Smooth muscle cell (in vitro differentiated cells): ENCODE results near the gene NEK1. TPM values are rescaled to one million over a fixed set of nuclear protein-coding genes. Genes with fewer than 3 reads are reported as not detected.

Experiments
- DNase-seq: peaks from one replicate; lab custom pipeline; 2025; ENCODE audit not compliant: unreplicated experiment; lab: John Stamatoyannopoulos, UW
- H2AFZ ChIP-seq: fragments of 200-600 bp; sonication (generic); 2 replicates; pipeline ENCODE4 v1.6.0; 2016; ENCODE audit warnings: antibody characterized with exemption, low read depth, mild to moderate bottlenecking
- H3F3A ChIP-seq: fragments of 200-600 bp; sonication (generic); 2 replicates; pipeline ENCODE4 v1.6.0; 2017; ENCODE audit warnings: antibody characterized with exemption, low read depth
- H3K27ac ChIP-seq: fragments of 200-600 bp; sonication (generic); 2 replicates; pipeline ENCODE4 v1.5.1; 2016; ENCODE audit warnings: low read depth, mild to moderate bottlenecking
- H3K27me3 ChIP-seq: fragments of 200-600 bp; sonication (generic); 2 replicates; pipeline ENCODE4 v1.6.1; 2016; ENCODE audit warnings: low read depth, mild to moderate bottlenecking
- H3K36me3 ChIP-seq: fragments of 200-600 bp; sonication (generic); 2 replicates; pipeline ENCODE4 v1.5.1; 2016; ENCODE audit warnings: low read depth
- H3K4me1 ChIP-seq: fragments of 200-600 bp; sonication (generic); 2 replicates; pipeline ENCODE4 v1.5.1; 2016; ENCODE audit warnings: low read depth
- H3K4me2 ChIP-seq: fragments of 200-600 bp; sonication (generic); 2 replicates; pipeline ENCODE4 v1.6.0; 2016; ENCODE audit warnings: mild to moderate bottlenecking
- H3K4me3 ChIP-seq: fragments of 200-600 bp; sonication (generic); 2 replicates; pipeline ENCODE4 v1.5.1; 2016; ENCODE audit warnings: mild to moderate bottlenecking
- H3K79me2 ChIP-seq: fragments of 200-600 bp; sonication (generic); 2 replicates; pipeline ENCODE4 v1.6.0; 2016; ENCODE audit warnings: low read depth, mild to moderate bottlenecking
- H3K9ac ChIP-seq: fragments of 200-600 bp; sonication (generic); 2 replicates; pipeline ENCODE4 v1.6.0; 2016; ENCODE audit warnings: low read depth
- H3K9me3 ChIP-seq: fragments of 200-600 bp; sonication (generic); replicated peaks from 2 replicates; pipeline ENCODE4 v1.5.1; 2016; ENCODE audit warnings: low read depth
- H4K20me1 ChIP-seq: fragments of 200-600 bp; sonication (generic); 2 replicates; pipeline ENCODE4 v1.6.0; 2016; ENCODE audit warnings: low read depth
- WGBS: methylation state at CpG from one replicate; pipeline ENCODE4 v1.1.7; 2016; ENCODE audit warnings: low lambda C conversion rate; 5-methylcytosine and 5-hydroxymethylcytosine counted together
- polyA plus RNA-seq: library from polyadenylated mRNA; unstranded; fragments of >200 nt; fragmentation: Nextera tagmentation; extraction: Ambion mirVana; gene quantifications from 2 replicates; pipeline ENCODE4 v1.2.1, GENCODE V29; 2016
- total RNA-seq: library from RNA; depleted of rRNA; stranded (reverse); fragments of >200 nt; gene quantifications from 2 replicates; pipeline ENCODE4 v1.2.3, GENCODE V29; 2014
- TF ChIP-seq, protein P1 (sequence below): fragments of 200-600 bp; sonication (generic); IDR thresholded peaks from 2 replicates; pipeline ENCODE4 v1.5.1; 2017; ENCODE audit warnings: borderline replicate concordance, mild to moderate bottlenecking, antibody characterized with exemption; ENCODE audit not compliant: insufficient read depth, poor library complexity, severe bottlenecking

The NEK1 gene
- total and polyA plus RNA-seq, 2 experiments from 2014 or later, result 10.5 to 11.8 TPM

DNA sequence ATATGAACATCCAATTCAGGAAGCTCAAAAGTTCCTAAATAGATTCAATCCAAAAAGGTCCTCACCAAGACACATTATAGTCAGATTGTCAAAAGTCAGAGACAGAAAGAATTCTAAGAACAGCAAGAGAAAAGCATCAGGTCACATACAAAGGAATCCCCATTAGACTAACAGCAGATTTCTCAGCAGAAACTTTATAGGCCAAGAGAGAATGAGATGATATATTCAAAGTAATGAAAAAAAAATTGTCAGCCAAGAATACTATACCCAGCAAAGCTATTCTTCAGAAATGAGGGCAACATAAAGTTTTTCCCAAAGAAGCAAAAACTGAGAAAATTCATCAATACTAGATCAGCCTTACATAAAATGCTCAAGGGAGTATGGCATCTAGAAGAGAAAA, 235.0 kb downstream of the NEK1 start:
- Histone ChIP-seq H3K4me1 (no peaks in the 10 kb centered on the region), H4K20me1 (no peaks in the 10 kb centered on the region), H3K27ac (no peak overlapping the region), H3K4me2 (no peak overlapping the region), H3K36me3 (no peaks in the 10 kb centered on the region), H3K9ac (no peak overlapping the region), H3F3A (no peaks in the 10 kb centered on the region), H3K4me3 (no peak overlapping the region), H3K79me2 (no peaks in the 10 kb centered on the region), H3K27me3 (no peaks in the 10 kb centered on the region), H2AFZ (no peak overlapping the region), H3K9me3 (peaks cover 11% of the 10 kb centered on the region)
- DNase-seq, result no peak
- TF ChIP-seq, protein P1, sequence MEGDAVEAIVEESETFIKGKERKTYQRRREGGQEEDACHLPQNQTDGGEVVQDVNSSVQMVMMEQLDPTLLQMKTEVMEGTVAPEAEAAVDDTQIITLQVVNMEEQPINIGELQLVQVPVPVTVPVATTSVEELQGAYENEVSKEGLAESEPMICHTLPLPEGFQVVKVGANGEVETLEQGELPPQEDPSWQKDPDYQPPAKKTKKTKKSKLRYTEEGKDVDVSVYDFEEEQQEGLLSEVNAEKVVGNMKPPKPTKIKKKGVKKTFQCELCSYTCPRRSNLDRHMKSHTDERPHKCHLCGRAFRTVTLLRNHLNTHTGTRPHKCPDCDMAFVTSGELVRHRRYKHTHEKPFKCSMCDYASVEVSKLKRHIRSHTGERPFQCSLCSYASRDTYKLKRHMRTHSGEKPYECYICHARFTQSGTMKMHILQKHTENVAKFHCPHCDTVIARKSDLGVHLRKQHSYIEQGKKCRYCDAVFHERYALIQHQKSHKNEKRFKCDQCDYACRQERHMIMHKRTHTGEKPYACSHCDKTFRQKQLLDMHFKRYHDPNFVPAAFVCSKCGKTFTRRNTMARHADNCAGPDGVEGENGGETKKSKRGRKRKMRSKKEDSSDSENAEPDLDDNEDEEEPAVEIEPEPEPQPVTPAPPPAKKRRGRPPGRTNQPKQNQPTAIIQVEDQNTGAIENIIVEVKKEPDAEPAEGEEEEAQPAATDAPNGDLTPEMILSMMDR, result no peak

- 67% methylated on average over 1 of the region's 1 CpG for WGBS
- no peaks in the 10 kb centered on the region for H3F3A ChIP-seq
- H3K9me3 ChIP-seq, result peaks cover 11% of the 10 kb centered on the region
- no peak overlapping the region for H2AFZ ChIP-seq
- no peaks in the 10 kb centered on the region for H3K36me3 ChIP-seq
- DNase-seq, result no peak
- H3K9ac ChIP-seq, result no peak overlapping the region
- no peaks in the 10 kb centered on the region for H3K27me3 ChIP-seq
- no peaks in the 10 kb centered on the region for H3K4me1 ChIP-seq
- H3K4me2 ChIP-seq, result no peak overlapping the region
- no peaks in the 10 kb centered on the region for H3K79me2 ChIP-seq
- H3K27ac ChIP-seq, result no peak overlapping the region
- H4K20me1 ChIP-seq, result no peaks in the 10 kb centered on the region
- TF ChIP-seq, protein P1, result no peak
- H3K4me3 ChIP-seq, result no peak overlapping the region
These were observed 236.0 kb downstream of the NEK1 start for GRCh38 chr4:169376421-169376820.

GRCh38 chr4:169372791-169373190, 239.6 kb downstream of the NEK1 start:
- Histone ChIP-seq H4K20me1 (no peaks in the 10 kb centered on the region), H3K4me1 (no peaks in the 10 kb centered on the region), H2AFZ (no peak overlapping the region), H3K4me2 (no peak overlapping the region), H3K9me3 (peaks cover 8% of the 10 kb centered on the region), H3K4me3 (no peak overlapping the region), H3F3A (no peaks in the 10 kb centered on the region), H3K36me3 (no peaks in the 10 kb centered on the region), H3K9ac (no peak overlapping the region), H3K27me3 (no peaks in the 10 kb centered on the region), H3K79me2 (no peaks in the 10 kb centered on the region), H3K27ac (no peak overlapping the region)
- 83% methylated on average over 2 of the region's 2 CpGs for WGBS
- TF ChIP-seq, protein P1, result no peak
- no peak for DNase-seq

GRCh38 chr4:169369634-169370033, 242.7 kb downstream of the NEK1 start:
- H3K4me2 ChIP-seq, result no peak overlapping the region
- H3K27ac ChIP-seq, result no peak overlapping the region
- H3K4me3 ChIP-seq, result no peak overlapping the region
- no peak for DNase-seq
- no peaks in the 10 kb centered on the region for H3F3A ChIP-seq
- TF ChIP-seq, protein P1, result no peak
- H2AFZ ChIP-seq, result no peak overlapping the region
- H3K9me3 ChIP-seq, result no peaks in the 10 kb centered on the region
- 91% methylated on average over 6 of the region's 6 CpGs for WGBS
- no peak overlapping the region for H3K9ac ChIP-seq
- H4K20me1 ChIP-seq, result no peaks in the 10 kb centered on the region
- H3K4me1 ChIP-seq, result no peaks in the 10 kb centered on the region
- no peaks in the 10 kb centered on the region for H3K79me2 ChIP-seq
- H3K27me3 ChIP-seq, result no peaks in the 10 kb centered on the region
- H3K36me3 ChIP-seq, result no peaks in the 10 kb centered on the region
